GM23338 (cell line): ENCODE results near the gene AGXT.

ENCODE experiments used
- CREB1 ChIP-seq: fragments of 250-450 bp; sonication (Bioruptor Pico); IDR thresholded peaks from 2 replicates; pipeline ENCODE4 v1.5.0; 2020; ENCODE audit warnings: low read depth, mild to moderate bottlenecking, moderate library complexity
- EZH2 ChIP-seq: fragments of 200-600 bp; sonication (generic); IDR thresholded peaks from one replicate; pipeline ENCODE4 v1.8.0; 2017; ENCODE audit warnings: antibody characterized with exemption, mild to moderate bottlenecking, low read depth; ENCODE audit not compliant: unreplicated experiment
- POLR2AphosphoS5 ChIP-seq: IDR thresholded peaks from 2 replicates; pipeline ENCODE4 v1.6.1; 2016; ENCODE audit warnings: antibody characterized with exemption, low read depth
- TF ChIP-seq, protein P1 (sequence below), 2 experiments: fragments of 200-600 bp in 1 of 2; sonication (generic) in 1 of 2; conservative IDR thresholded peaks; 2 replicates each; pipeline versions ENCODE4 v1.5.1 to v1.6.1; 2016 to 2017; ENCODE audit warnings: antibody characterized with exemption in 2 of 2, low read depth in 2 of 2, mild to moderate bottlenecking in 2 of 2, moderate library complexity in 1 of 2

DNA sequence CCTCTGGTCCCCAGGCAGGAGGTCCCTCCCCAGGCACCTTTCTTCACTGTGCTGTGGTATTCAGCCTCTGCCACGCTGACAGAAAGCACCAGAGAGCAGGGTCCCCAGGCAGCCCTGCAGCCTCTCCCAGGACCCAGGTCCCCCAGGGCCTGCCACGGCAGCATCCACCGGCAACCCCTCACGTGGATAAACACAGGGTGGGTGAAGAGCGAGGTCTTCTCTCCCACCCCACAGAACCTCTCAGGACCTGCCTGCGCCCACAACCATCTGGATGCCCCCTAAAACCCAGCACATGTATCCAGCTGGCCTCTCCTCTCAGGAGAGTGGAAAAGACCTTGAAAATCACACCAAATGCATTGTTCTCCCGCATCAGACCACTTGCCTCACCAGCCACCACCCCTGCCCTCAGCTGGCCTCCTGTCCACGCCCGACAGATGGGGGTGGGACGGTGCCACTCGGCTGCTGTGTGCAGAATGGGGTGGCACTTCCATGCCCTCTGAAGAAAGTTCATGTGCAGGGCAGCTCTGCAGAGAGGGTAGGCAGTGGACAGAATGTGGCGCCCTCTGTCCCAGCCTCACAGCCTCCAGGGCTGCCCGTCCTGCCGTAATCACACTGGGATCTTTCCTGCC lies 33.5 kb downstream of the AGXT start:
- TF ChIP-seq, protein P1, sequence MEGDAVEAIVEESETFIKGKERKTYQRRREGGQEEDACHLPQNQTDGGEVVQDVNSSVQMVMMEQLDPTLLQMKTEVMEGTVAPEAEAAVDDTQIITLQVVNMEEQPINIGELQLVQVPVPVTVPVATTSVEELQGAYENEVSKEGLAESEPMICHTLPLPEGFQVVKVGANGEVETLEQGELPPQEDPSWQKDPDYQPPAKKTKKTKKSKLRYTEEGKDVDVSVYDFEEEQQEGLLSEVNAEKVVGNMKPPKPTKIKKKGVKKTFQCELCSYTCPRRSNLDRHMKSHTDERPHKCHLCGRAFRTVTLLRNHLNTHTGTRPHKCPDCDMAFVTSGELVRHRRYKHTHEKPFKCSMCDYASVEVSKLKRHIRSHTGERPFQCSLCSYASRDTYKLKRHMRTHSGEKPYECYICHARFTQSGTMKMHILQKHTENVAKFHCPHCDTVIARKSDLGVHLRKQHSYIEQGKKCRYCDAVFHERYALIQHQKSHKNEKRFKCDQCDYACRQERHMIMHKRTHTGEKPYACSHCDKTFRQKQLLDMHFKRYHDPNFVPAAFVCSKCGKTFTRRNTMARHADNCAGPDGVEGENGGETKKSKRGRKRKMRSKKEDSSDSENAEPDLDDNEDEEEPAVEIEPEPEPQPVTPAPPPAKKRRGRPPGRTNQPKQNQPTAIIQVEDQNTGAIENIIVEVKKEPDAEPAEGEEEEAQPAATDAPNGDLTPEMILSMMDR (conservative IDR thresholded peaks at IDR 0.05; ENCODE audit: low read depth in 2 of 2) = no peak
- no peak for TF ChIP-seq POLR2AphosphoS5
- no peak for TF ChIP-seq EZH2
- TF ChIP-seq CREB1 = no peak
